Measurements from ENCODE around the gene SRCAP. TPM values are rescaled to one million over a fixed set of nuclear protein-coding genes. Genes with fewer than 3 reads are reported as not detected.
A peak's percentile ranks its signal among the peaks of the same experiment; 100 is the strongest.

SRCAP gene
- total RNA-seq, 1 experiment from 2014 or later: 58.5 TPM

- TF ChIP-seq ATF3 (CRISPR knock-in tag; conservative IDR thresholded peaks at IDR 0.05) (no peak), FOXJ3 (CRISPR knock-in tag; IDR thresholded peaks at IDR 0.05; ENCODE audit: borderline replicate concordance) (no peak), GRHL2 (CRISPR knock-in tag; IDR thresholded peaks at IDR 0.05; ENCODE audit: insufficient replicate concordance, severe bottlenecking) (no peak), FOXP1 (CRISPR knock-in tag; IDR thresholded peaks at IDR 0.05; ENCODE audit: borderline replicate concordance) (no peak)
Observed at GRCh38 chr16:30750201-30750600, 51.2 kb downstream of the SRCAP start (continued).

DNA sequence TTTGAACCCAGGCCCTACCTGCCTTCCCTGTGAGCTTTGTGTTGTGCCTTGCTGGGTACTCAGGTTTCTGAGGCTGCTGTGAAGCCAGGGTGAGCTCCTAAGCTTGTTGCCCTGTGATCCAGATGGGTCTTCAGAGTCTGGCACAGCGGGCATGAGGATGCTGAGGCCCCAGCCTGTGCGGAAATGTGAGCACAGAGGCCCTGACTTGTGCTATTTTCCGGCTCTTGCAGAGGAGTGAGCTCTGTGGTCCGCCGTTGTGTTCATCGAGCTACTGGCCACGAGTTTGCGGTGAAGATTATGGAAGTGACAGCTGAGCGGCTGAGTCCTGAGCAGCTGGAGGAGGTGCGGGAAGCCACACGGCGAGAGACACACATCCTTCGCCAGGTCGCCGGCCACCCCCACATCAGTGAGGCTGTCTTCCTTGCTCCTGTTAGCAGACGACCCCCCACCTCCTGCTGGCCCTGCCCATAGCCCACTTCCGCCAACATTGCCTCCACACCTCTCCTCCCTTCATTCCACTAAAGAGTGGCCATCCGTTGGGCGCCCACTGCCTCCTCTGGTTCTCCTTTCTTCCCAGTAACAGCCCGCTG lies 52.0 kb downstream of the SRCAP start:
- 0 out of 2 replicates have a peak overlapping the region, but pooled peaks have one; percentile 15 for H3K27ac Mint-ChIP-seq
- no peak for ATAC-seq
- no peaks in the 10 kb centered on the region for H3K9me3 Mint-ChIP-seq
- ChIA-PET CTCF (no interaction called here), POLR2A (no interaction called here)
- no peaks in the 10 kb centered on the region for H3K27me3 Mint-ChIP-seq (ENCODE audit: low read depth)
- H3K4me3 Mint-ChIP-seq: no peak overlapping the region
- TF ChIP-seq KAT7 (CRISPR knock-in tag; IDR thresholded peaks at IDR 0.05; ENCODE audit: borderline replicate concordance): no peak
- TF ChIP-seq, protein P1, sequence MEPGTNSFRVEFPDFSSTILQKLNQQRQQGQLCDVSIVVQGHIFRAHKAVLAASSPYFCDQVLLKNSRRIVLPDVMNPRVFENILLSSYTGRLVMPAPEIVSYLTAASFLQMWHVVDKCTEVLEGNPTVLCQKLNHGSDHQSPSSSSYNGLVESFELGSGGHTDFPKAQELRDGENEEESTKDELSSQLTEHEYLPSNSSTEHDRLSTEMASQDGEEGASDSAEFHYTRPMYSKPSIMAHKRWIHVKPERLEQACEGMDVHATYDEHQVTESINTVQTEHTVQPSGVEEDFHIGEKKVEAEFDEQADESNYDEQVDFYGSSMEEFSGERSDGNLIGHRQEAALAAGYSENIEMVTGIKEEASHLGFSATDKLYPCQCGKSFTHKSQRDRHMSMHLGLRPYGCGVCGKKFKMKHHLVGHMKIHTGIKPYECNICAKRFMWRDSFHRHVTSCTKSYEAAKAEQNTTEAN (CRISPR knock-in tag; IDR thresholded peaks at IDR 0.05): no peak
- TF ChIP-seq TCF7 (CRISPR knock-in tag; IDR thresholded peaks at IDR 0.05; ENCODE audit: low read depth): no peak
- no peak for TF ChIP-seq IRF1 (CRISPR knock-in tag; IDR thresholded peaks at IDR 0.05)
- TF ChIP-seq, protein P2, sequence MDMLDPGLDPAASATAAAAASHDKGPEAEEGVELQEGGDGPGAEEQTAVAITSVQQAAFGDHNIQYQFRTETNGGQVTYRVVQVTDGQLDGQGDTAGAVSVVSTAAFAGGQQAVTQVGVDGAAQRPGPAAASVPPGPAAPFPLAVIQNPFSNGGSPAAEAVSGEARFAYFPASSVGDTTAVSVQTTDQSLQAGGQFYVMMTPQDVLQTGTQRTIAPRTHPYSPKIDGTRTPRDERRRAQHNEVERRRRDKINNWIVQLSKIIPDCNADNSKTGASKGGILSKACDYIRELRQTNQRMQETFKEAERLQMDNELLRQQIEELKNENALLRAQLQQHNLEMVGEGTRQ (CRISPR knock-in tag; IDR thresholded peaks at IDR 0.05): no peak
- TF ChIP-seq, protein P3, sequence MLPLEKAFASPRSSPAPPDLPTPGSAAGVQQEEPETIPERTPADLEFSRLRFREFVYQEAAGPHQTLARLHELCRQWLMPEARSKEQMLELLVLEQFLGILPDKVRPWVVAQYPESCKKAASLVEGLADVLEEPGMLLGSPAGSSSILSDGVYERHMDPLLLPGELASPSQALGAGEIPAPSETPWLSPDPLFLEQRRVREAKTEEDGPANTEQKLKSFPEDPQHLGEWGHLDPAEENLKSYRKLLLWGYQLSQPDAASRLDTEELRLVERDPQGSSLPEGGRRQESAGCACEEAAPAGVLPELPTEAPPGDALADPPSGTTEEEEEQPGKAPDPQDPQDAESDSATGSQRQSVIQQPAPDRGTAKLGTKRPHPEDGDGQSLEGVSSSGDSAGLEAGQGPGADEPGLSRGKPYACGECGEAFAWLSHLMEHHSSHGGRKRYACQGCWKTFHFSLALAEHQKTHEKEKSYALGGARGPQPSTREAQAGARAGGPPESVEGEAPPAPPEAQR (CRISPR knock-in tag; IDR thresholded peaks at IDR 0.05): no peak
- TF ChIP-seq SOX15 (CRISPR knock-in tag; IDR thresholded peaks at IDR 0.05): no peak
- no peak for TF ChIP-seq GRHL2 (CRISPR knock-in tag; IDR thresholded peaks at IDR 0.05; ENCODE audit: insufficient replicate concordance, severe bottlenecking)
- no peak for TF ChIP-seq TP53 (CRISPR knock-in tag; IDR thresholded peaks at IDR 0.05)
- TF ChIP-seq ZNF396 (CRISPR knock-in tag; IDR thresholded peaks at IDR 0.05; ENCODE audit: borderline replicate concordance): no peak
- no peak for TF ChIP-seq ATF6 (CRISPR knock-in tag; IDR thresholded peaks at IDR 0.05)
- TF ChIP-seq CREB1 (CRISPR knock-in tag; IDR thresholded peaks at IDR 0.05): no peak
- TF ChIP-seq USF1 (CRISPR knock-in tag; IDR thresholded peaks at IDR 0.05): no peak
- TF ChIP-seq ZNF263 (CRISPR knock-in tag; IDR thresholded peaks at IDR 0.05; ENCODE audit: low read depth): no peak
- TF ChIP-seq ZNF232 (CRISPR knock-in tag; IDR thresholded peaks at IDR 0.05): no peak
- TF ChIP-seq ETV6 (CRISPR knock-in tag; IDR thresholded peaks at IDR 0.05): no peak
- TF ChIP-seq GTF2I (CRISPR knock-in tag; conservative IDR thresholded peaks at IDR 0.05): no peak
- no peak for TF ChIP-seq ZNF512 (CRISPR knock-in tag; IDR thresholded peaks at IDR 0.05; ENCODE audit: borderline replicate concordance)
- no peak for DNase-seq (ENCODE audit: low spot score)
- H3K36me3 Mint-ChIP-seq: peaks cover 20% of the 10 kb centered on the region
- peaks cover 7% of the 10 kb centered on the region for H3K4me1 Mint-ChIP-seq

All from WTC11 (cell line).